Mesenteric fat pad (tissue), 1 donor: ENCODE data around the gene PUM1. TPM values are rescaled to one million over a fixed set of nuclear protein-coding genes. Genes with fewer than 3 reads are reported as not detected.
A peak's percentile ranks its signal among the peaks of the same experiment; 100 is the strongest.

Experiments
- DNase-seq: peaks from one replicate; pipeline ENCODE4 v3.0.0-alpha.2; 2020; ENCODE audit warnings: low spot score
- total RNA-seq: library from RNA; stranded (reverse); fragmentation: NEBNext Ultra II Directional; extraction: Animal tissue kit (Norgen Biotek cat#: 25700); gene quantifications from one replicate; pipeline ENCODE4 v1.2.1, GENCODE V29; 2021
- donor health status: DM: yes; HTN: yes; CAD: no.

Gene PUM1
- total RNA-seq, 1 donor from 2014 or later, result 114 TPM

DNA sequence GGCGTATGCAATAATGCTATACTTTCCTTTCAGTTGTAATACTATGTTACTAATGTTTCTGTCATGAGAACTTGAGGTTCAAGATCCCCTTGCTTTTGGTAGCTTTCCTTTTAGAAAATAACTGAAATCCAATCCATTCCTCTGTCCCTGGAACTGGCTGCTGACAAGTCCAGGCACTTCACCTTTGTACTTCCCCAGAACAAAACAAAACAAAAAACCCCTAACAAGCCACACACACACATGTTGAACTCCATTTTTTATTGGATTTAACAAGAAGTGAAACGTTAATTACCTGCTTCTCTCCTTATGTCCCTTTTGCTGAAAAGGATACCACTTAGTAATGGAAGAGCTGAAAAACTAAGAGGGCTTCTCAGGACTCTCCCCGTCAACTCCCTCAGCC lies 130.9 kb downstream of the PUM1 start:
- DNase-seq, result no peak

DNA sequence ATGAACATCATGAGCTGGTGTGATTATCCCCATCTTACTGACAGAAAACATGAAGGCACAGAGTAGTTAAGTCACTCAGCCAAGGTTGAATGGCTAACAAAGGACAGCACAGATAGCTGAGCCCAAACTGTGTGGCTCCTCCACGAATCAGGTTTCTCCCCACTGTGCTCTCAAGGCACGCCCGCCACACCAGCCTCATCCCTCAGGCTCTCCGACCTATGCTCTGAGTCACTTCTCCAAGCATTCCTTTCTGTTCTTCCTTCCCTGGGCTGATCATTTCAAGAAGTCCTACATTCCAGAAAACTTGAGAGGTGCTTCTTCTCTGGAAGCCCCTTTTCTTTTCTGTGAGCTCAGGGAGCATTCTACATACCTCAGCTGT lies 131.7 kb downstream of the PUM1 start:
- no peak for DNase-seq

DNA sequence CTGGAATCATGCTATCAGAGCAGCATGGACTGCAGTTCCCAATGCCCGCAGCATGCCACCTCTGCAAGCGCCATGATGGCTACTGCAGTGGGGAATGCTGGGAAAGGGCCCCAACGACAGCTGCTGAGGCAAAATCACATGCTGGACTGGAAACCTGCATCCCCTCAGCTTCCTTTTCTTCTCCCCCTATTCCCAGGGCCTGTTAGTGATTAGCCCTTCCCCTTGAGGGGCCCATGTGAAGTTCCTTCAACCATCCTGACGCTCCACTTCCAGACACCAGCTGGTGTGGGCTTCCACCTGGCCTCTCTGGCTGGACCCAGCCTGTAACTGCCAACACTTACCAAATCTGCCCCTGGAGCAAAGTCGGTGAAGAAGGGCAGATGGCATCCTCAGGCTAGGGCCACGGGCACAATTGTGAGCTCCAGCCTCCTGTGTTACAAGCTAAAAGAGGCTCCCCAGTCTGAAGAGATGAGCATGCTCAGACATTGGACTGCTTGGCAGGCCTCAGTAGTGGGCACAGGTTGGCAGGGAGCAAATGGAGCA lies 134.8 kb downstream of the PUM1 start:
- peak; percentile 86 for DNase-seq

- DNase-seq, result peak; percentile 51
Measured at GRCh38 chr1:30929944-30930525, 135.5 kb downstream of the PUM1 start.

DNA sequence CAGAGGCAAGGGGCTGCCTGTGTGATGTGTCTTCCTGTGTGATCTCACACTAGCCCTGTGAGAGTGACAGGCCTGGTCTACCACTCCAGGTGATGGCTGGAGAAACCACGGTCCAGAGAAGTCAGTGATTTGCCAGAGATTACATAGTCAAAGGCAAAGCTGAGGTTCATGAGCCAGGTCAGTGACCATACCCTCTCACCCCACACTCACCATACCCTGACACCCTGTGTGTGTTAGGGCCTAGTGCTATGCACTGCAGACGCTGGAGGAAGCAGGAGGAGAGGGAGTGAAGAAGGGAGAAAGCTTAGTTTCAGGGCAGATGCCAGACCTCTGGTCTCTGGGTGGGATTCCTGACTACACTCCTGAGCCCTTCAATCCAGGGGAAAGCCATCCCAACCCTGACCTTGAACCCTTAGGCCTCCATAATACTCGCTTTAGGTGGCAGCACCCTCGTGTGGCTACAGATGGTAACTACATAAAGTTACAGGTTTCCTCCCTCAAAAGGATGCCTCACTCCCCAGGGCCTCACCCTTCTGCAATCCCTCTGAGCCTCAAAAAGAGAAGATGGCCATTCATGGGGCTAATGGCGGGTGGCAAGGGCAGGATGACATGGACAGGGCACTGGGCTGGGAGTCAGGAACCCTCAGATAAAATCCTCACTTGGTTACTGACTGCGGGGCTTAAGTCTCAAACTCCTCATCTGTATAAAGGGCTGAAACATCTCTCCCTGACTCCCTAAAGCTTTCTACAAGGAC lies 136.2 kb downstream of the PUM1 start:
- peak; percentile 53 for DNase-seq

- peak; percentile 30 for DNase-seq
Measured at GRCh38 chr1:30928789-30929134, 136.8 kb downstream of the PUM1 start.

GRCh38 chr1:30928171-30928570 lies 137.3 kb downstream of the PUM1 start:
- peak; percentile 37 for DNase-seq

DNA sequence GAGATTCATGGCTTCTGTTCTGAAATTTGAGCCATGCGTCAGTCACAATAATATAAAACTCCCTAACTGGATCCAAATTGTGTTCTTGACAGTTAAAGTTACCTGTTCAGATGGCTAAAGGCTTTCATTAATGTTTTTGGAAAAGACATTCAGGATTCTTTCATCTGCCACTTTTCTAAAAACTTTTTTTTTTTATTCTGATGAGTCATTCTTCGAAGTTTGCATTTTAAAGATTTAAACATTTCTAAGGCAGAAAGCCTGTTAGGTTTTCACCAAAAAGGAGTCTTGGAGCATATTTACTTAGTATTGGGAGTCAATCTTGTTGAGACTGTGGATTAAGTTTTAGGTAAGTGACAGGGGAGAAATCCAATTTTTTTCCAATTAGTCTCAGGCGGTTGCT lies 138.1 kb downstream of the PUM1 start:
- no peak for DNase-seq

- no peak for DNase-seq
Measured at GRCh38 chr1:30923597-30923996, 141.9 kb downstream of the PUM1 start.

DNA sequence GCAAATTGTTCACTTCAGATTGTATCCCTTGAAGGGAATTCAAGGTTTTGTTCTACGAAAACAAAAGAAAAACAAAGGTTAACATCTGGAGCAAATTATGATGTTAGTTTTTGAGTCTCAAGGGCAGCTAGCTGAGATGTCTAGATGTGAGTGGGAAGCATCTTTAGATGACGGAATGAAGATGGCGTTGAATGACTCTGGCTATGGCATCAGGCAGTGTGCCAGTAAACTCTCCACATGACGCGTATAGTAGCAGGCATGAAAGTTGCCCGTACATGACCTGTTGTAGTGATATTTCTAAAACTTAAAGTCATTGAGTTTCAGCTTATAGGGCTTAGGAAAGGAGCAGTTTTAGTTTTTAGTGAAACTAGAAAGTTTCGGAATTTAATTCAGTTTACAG lies 144.7 kb downstream of the PUM1 start:
- DNase-seq, result no peak

GRCh38 chr1:30919025-30919881 lies 146.3 kb downstream of the PUM1 start:
- peak; percentile 30 for DNase-seq

DNA sequence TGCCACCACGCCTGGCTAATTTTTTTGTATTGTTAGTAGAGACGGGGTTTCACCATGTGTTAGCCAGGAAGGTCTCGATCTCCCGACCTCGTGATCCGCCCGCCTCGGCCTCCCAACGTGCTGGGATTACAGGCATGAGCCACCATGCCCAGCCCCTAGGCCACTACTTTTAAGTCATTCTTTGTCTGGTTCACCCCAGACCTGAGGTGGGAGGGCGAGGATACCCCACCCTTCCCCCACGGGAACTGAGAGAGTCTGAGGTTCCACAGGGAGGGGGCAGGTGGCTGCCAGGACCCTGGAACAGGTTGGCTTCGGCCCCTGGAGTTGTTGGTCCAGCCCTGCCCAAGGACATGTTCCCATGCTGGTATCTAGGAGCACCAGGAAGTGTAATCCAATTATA lies 149.2 kb downstream of the PUM1 start:
- peak; percentile 65 for DNase-seq

- DNase-seq, result peak; percentile 5
Measured at GRCh38 chr1:30915491-30916230, 149.9 kb downstream of the PUM1 start.

DNA sequence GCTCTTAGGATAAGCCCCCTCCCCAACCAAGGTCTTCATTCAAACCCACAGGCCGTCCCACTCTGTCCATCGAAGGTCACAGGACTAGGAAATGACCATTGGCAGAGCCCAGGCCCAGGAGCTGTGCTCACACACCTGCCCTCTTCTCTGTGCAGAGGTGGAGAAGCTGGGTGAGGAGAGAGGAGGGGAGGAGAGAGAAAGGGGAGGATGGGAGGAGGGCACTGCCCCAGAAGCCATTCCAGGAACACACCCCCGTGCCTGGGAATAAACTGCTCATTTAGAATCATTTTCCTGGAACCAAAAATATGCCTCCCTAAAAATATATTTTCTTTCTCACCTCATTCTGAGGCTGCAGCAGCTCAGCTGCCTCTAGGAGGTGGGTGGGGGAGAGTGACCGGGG lies 150.6 kb downstream of the PUM1 start:
- DNase-seq, result no peak

- no peak for DNase-seq
Measured at GRCh38 chr1:30914587-30914922, 151.0 kb downstream of the PUM1 start.

GRCh38 chr1:30912913-30913652 lies 152.4 kb downstream of the PUM1 start:
- no peak for DNase-seq

GRCh38 chr1:30912224-30912623 lies 153.3 kb downstream of the PUM1 start:
- no peak for DNase-seq

GRCh38 chr1:30911059-30911954 lies 154.2 kb downstream of the PUM1 start:
- DNase-seq, result no peak

- DNase-seq, result no peak
Measured at GRCh38 chr1:30909365-30910068, 156.0 kb downstream of the PUM1 start.
